ENCODE measurements around the gene WDCP.
"Not testable (repeated sequence)": the region's sequence is repeated elsewhere in the genome, so short reads cannot be mapped to it uniquely, and the experiment has no call there.

Gene WDCP

GRCh38 chr2:24046930-24047702 is at the start of gene WDCP:
Gene WDCP, minus strand, starts transcription at chr2:24047391. Its CDS starts 7,897 bp downstream, at chr2:24039494.
- DNase-seq, result peak; percentile 88

DNA sequence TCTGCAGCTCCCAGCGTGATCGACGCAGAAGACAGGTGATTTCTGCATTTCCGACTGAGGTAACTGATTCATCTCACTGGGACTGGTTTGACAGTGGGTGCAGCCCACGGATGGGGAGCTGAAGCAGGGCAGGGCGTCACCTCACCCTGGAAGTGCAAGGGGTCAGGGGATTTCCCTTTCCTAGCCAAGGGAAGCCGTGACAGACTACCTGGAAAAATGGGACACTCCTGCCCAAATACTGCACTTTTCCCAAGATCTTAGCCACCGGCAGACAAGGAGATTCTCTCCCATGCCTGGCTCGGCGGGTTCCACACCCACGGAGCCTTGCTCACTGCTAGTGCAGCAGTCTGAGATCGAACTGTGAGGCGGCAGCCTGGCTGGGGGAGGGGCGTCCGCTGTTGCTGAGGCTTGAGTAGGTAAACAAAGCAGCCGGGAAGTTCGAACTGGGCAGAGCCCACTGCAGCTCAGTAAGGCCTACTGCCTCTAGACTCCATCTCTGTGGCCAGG is 48.0 kb upstream of the WDCP start:
- not testable (repeated sequence) for DNase-seq

DNA sequence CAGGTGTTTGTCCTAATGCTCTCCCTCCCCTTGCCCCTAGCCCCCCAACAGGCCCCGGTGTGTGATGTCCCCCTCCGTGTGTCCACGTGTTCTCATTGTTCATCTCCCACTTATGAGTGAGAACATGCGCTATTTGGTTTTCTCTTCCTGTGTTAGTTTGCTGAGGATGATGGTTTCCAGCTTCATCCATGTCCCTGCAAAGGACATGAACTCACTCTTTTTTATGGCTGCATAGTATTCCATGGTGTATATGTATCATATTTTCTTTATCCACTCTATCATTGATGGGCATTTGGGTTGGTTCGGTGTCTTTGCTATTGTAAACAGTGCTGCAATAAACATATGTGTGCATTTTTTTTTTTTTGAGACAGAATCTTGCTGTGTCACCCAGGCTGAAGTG is 46.1 kb upstream of the WDCP start:
- DNase-seq, result not testable (repeated sequence)

- no peak for DNase-seq
Observed at GRCh38 chr2:24088821-24089359, 41.7 kb upstream of the WDCP start.

DNA sequence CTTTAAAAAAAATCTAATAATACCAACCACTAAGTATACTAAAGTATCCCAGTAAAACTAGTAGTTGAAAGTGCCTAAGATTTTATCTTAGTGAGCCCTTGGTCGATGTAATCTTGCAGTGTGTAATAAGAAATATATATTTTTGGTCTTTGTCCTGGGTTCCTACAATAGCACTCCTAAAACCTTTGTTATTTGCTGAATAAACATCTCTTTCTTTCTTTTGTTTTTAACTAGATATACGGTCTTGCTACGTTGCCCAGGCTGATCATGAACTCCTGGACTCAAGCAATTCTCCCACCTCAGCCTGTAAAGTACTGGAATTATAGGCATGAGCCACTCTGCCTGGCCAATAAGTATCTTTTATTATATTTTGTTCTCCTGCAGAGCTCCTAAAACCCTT is 39.8 kb upstream of the WDCP start:
- no peak for DNase-seq

GRCh38 chr2:24086241-24086640 is 39.0 kb upstream of the WDCP start:
- no peak for DNase-seq

- no peak for DNase-seq
Observed at GRCh38 chr2:24085200-24085489, 38.0 kb upstream of the WDCP start.

GRCh38 chr2:24084386-24085199 is 37.4 kb upstream of the WDCP start, which contains the start of gene TP53I3:
Gene TP53I3, minus strand, starts transcription at chr2:24084834. Its CDS starts 508 bp downstream, at chr2:24084326.
- peak; percentile 78 for DNase-seq

GRCh38 chr2:24083567-24084385 is 36.6 kb upstream of the WDCP start:
- DNase-seq, result peak; percentile 41

GRCh38 chr2:24082787-24083566 is 35.8 kb upstream of the WDCP start:
- DNase-seq, result no peak

- DNase-seq, result no peak
Observed at GRCh38 chr2:24080701-24081100, 33.5 kb upstream of the WDCP start.

DNA sequence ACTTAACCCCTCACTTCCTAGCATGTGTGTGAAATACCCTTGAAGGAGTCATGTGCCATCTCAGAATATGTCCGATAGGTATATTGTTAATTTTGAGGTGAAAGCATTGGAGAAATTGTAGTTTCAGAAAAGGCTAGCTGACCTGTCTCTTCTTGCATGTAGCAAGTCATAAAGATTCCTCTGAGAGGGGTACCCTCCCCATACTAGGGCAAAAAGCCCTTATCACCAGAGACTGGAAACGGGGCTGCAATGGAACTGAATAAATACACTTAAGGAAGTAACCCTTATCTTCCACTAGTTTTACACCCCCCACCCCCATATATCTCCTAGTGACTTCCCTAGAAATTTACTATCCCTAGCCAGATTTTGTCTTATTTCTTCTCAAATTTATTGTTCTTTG is 30.7 kb upstream of the WDCP start:
- DNase-seq, result no peak

DNA sequence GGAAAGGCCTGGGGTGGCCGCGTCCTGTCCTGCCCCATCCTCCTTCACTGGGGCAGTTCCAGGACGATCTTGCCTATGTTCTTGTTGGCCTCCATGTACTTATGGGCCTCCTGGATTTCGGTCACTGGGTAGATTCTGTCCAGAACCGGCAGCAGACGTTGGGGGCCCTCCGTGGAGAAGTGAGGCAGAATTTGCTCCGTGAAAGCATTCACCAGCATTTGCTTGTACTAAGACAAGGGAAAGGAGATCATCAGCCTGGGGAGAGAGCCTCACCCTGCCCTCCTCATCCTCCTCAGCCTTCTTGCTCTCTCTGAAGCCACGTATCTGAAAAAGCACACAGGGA is 30.3 kb upstream of the WDCP start:
- DNase-seq, result no peak

DNA sequence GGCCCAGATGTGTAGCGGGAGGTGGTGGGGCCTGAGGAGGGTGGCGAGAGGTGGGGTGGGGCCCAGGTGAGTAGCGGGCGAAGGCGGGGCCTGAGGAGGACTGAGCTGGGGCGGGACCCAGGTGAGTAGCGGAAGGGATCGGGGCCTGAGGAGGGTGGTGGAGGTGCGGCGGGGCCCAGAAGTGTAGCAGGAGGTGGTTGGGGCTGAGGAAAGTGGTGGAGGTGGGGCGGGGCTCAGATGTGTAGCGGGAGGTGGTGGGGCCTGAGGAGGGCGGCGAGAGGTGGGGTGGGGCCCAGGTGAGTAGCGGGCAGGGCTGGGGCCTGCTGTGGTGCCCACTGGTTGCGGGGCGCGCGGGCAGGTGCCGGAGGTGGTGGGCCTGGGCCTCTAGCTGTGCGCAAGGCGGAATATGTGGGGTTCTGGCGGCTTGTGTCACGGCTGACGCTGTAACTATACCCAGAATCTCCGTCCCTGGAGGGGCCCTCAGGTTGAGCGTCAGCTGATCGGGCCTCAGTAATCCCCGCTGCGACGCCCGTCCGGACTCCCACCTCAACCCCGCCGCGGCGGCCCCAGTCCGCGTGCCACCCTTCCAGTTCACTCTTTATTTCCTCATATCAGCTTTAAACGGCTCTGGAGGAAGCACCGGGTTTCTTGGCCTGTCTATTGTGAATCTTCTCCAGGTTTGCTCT is 29.8 kb upstream of the WDCP start:
- no peak for DNase-seq

DNA sequence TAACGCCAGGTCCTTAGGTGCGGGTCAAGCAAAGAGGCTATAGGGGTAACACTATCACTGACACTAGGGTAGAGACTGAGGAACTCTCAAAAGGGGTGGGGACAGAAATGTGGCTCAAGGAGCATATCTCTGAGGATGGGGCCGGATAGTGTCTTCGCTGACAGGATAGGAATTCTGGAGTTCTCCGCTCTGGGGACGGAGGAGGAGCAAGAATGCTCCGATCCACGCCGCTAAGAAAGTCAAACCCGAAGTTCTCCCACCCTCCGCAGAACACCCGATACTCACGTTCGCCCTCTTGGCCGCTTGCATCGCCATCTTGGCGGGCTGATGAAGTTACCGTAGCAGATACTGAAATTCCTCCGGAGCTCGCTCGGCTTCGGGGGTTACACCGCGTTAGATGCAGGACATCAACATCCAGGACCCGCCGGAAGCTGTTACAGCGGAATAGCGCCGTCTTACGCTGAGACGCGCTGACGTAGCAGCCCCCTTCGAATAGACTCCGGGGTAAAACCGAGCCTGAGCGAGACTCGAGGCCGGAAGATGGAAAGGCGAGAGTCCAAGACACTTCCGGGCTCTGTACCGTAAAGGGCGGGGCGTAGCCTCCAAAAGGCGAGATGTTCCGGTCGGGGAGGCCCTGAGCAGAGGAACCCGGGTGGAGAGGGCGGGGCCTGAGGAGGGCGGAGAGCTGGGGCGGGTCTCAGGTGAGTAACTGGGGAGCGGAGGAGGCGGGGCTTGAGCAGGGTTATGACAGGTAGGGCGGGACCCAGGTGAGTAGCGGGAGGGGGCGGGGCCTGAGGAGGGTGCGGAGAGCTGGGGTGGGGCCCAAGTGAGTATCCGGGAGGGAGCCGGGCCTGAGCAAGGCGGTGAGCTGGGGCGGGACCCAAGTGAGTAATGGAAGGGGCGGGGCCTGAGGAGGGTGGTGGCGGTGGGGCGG is 29.0 kb upstream of the WDCP start, which contains the start of gene SF3B6:
TSS of gene SF3B6 (minus strand) at position 412 of the 934 bp plus-strand sequence. CDS start at position 315, 97 bp downstream.
- peak; percentile 100 for DNase-seq

DNA sequence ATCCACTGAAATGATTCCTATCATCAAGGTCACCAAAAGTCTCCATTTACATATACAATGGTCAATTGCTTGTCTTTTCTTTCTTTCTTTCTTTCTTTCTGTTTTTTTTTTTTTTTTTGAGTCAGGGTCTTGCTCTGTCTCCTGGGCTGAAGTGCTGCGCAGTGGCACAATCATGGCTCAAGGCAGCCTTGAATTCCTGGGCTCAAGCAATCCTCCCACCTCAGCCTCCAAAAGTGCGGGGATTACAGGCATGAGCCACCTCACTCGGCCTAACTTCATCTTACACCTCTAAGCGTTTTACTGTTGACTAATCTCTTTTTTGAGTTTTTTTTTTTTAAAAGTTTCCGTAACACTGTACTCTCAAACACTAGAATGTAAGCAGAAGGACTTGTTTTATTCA is 28.1 kb upstream of the WDCP start:
- DNase-seq, result no peak

- no peak for DNase-seq
Observed at GRCh38 chr2:24073816-24074215, 26.6 kb upstream of the WDCP start.

- no peak for DNase-seq
Observed at GRCh38 chr2:24072259-24072658, 25.1 kb upstream of the WDCP start.

- no peak for DNase-seq
Observed at GRCh38 chr2:24065341-24065740, 18.1 kb upstream of the WDCP start.

GRCh38 chr2:24058564-24059271 is 11.5 kb upstream of the WDCP start:
- no peak for DNase-seq

Measured in activated CD4-positive, alpha-beta T cell treated with anti-CD3 and anti-CD28 coated beads, Interleukin-2, amount 50 U/mL, for 1 hour (primary cell).